HCT116 (cell line): Measurements from ENCODE around the gene CDKN1C. TPM values are rescaled to one million over a fixed set of nuclear protein-coding genes. Genes with fewer than 3 reads are reported as not detected.

Source experiments
- ATAC-seq: fragments of 200-7000 bp; cut with Tn5 transposase; 2 replicates; pipeline ENCODE4 v1.9.1; 2020; ENCODE audit warnings: mild to moderate bottlenecking, moderate library complexity
- BruUV-seq: library from RNA; stranded (reverse); fragments of 400-500 nt; replicated peaks from 2 replicates; lab custom pipeline; 2021; lab: Mats Ljungman, UMichigan
- CTCF ChIA-PET: fragments of 300-600 bp; sonication (Branson Sonifier 250); formaldehyde crosslinking; loops from one replicate; lab custom pipeline; 2021; ENCODE audit warnings: antibody characterized with exemption; lab: Charles Lee
- POLR2A ChIA-PET: fragments of 300-600, 350-600 bp; sonication (Branson Sonifier 250); formaldehyde crosslinking; loops from one replicate; lab custom pipeline; 2021; ENCODE audit warnings: antibody characterized with exemption; lab: Charles Lee
- RAD21 ChIA-PET, 2 experiments: fragments of 300-600 bp; sonication (Branson Sonifier 250); formaldehyde crosslinking; loops; one replicate each; lab custom pipeline; 2023; ENCODE audit warnings: low total read pairs in 2 of 2; ENCODE audit not compliant: uncharacterized antibody in 2 of 2, unreplicated experiment in 2 of 2, low non-redundant PET in 1 of 2; lab: Charles Lee
- DNase-seq: peaks from one replicate; pipeline ENCODE4 v3.0.0-alpha.2; 2010; ENCODE audit warnings: low read depth, low spot score
- H2AFZ ChIP-seq: fragments of 200-600 bp; shearing (Covaris generic), sonication (generic); 2 replicates; pipeline ENCODE4 v1.6.1; 2017; ENCODE audit warnings: low read depth, mixed run types, mixed read lengths, antibody characterized with exemption, low read length; ENCODE audit not compliant: poor library complexity, severe bottlenecking
- H3K27ac ChIP-seq: 2 replicates; pipeline ENCODE4 v1.5.1; 2012; ENCODE audit warnings: low read depth, low read length
- H3K27me3 ChIP-seq: fragments of 200-600 bp; sonication (generic); 2 replicates; pipeline ENCODE4 v1.6.1; 2016; ENCODE audit warnings: mixed run types, low read length, mixed read lengths; ENCODE audit not compliant: insufficient read depth
- H3K36me3 ChIP-seq, 2 experiments: fragments of 200-500 bp in 1 of 2; fragments of 200-600 bp in 1 of 2; sonication (Bioruptor generic) in 1 of 2; sonication (generic) in 1 of 2; 2 replicates each; pipeline versions ENCODE4 v1.5.1 to v1.6.1; 2014 to 2016; ENCODE audit warnings: low read length in 2 of 2, inconsistent platforms in 1 of 2, mixed read lengths in 1 of 2, mixed run types in 1 of 2; ENCODE audit not compliant: insufficient read depth in 2 of 2, control insufficient read depth in 1 of 2
- H3K4me1 ChIP-seq, 2 experiments: fragments of 200-600 bp in 1 of 2; sonication (generic) in 1 of 2; 2 replicates each; pipeline versions ENCODE4 v1.5.1 to v1.6.1; 2012 to 2017; ENCODE audit warnings: low read length in 2 of 2, inconsistent platforms in 1 of 2, mild to moderate bottlenecking in 1 of 2, mixed read lengths in 1 of 2, mixed run types in 1 of 2, moderate library complexity in 1 of 2; ENCODE audit not compliant: insufficient read depth in 2 of 2, control insufficient read depth in 1 of 2
- H3K4me2 ChIP-seq: fragments of 200-600 bp; sonication (generic); 2 replicates; pipeline ENCODE4 v1.6.1; 2017; ENCODE audit warnings: mixed run types, low read length, mixed read lengths
- H3K4me3 ChIP-seq, 2 experiments: fragments of 200-600 bp in 1 of 2; sonication (generic) in 1 of 2; replicated peaks in 1 of 2; 2 replicates each; pipeline ENCODE4 v1.5.1; 2011 to 2016; ENCODE audit warnings: low read length in 2 of 2, control low read depth in 1 of 2, low read depth in 1 of 2, mild to moderate bottlenecking in 1 of 2, mixed read lengths in 1 of 2, mixed run types in 1 of 2
- H3K79me2 ChIP-seq: fragments of 200-600 bp; sonication (generic); 2 replicates; pipeline ENCODE4 v1.6.1; 2017; ENCODE audit warnings: mild to moderate bottlenecking, mixed run types, low read length, moderate library complexity, mixed read lengths; ENCODE audit not compliant: insufficient read depth
- H3K9ac ChIP-seq: fragments of 200-600 bp; sonication (generic); 2 replicates; pipeline ENCODE4 v1.6.1; 2016; ENCODE audit warnings: low read length, mixed read lengths
- H3K9me2 ChIP-seq: fragments of 200-600 bp; sonication (generic), shearing (Covaris generic); 2 replicates; pipeline ENCODE4 v1.6.1; 2017; ENCODE audit warnings: mixed run types, mild to moderate bottlenecking, moderate library complexity; ENCODE audit not compliant: insufficient read depth
- H3K9me3 ChIP-seq, 2 experiments: fragments of 200-500 bp in 1 of 2; fragments of 200-600 bp in 1 of 2; sonication (Bioruptor generic) in 1 of 2; sonication (generic) in 1 of 2; 2 replicates each; pipeline ENCODE4 v1.6.1; 2014 to 2017; ENCODE audit warnings: low read length in 2 of 2, mixed read lengths in 2 of 2, inconsistent platforms in 1 of 2, low read depth in 1 of 2, mild to moderate bottlenecking in 1 of 2, mixed run types in 1 of 2, moderate library complexity in 1 of 2; ENCODE audit not compliant: control insufficient read depth in 1 of 2, insufficient read depth in 1 of 2
- H4K20me1 ChIP-seq: fragments of 200-600 bp; sonication (generic), shearing (Covaris generic); 2 replicates; pipeline ENCODE4 v1.6.1; 2017; ENCODE audit warnings: mixed run types, mild to moderate bottlenecking, moderate library complexity; ENCODE audit not compliant: insufficient read depth
- CBX3 ChIP-seq: IDR thresholded peaks from 2 replicates; pipeline ENCODE4 v1.6.1; 2012; ENCODE audit warnings: low read depth
- CEBPB ChIP-seq: IDR thresholded peaks from 2 replicates; pipeline ENCODE4 v1.6.1; 2012; ENCODE audit warnings: low read depth
- EGR1 ChIP-seq: IDR thresholded peaks from 2 replicates; pipeline ENCODE4 v1.6.1; 2012; ENCODE audit warnings: low read depth
- EZH2 ChIP-seq: fragments of 200-600 bp; sonication (generic); IDR thresholded peaks from 2 replicates; pipeline ENCODE4 v1.6.1; 2017; ENCODE audit warnings: antibody characterized with exemption, mixed run types
- FOSL1 ChIP-seq: IDR thresholded peaks from 2 replicates; pipeline ENCODE4 v1.6.1; 2012; ENCODE audit warnings: low read depth
- MAX ChIP-seq: IDR thresholded peaks from 2 replicates; pipeline ENCODE4 v1.6.1; 2012
- POLR2AphosphoS5 ChIP-seq: IDR thresholded peaks from 2 replicates; pipeline ENCODE4 v1.6.1; 2011; ENCODE audit warnings: mild to moderate bottlenecking, low read depth, low read length, moderate library complexity
- RAD21 ChIP-seq: IDR thresholded peaks from 2 replicates; pipeline ENCODE4 v1.6.1; 2012; ENCODE audit warnings: low read depth, mild to moderate bottlenecking
- REST ChIP-seq: IDR thresholded peaks from 2 replicates; pipeline ENCODE4 v1.6.1; 2012; ENCODE audit warnings: low read depth
- SIN3A ChIP-seq: IDR thresholded peaks from 2 replicates; pipeline ENCODE4 v1.6.1; 2012; ENCODE audit warnings: low read depth
- SP1 ChIP-seq: IDR thresholded peaks from 2 replicates; pipeline ENCODE4 v1.6.1; 2012; ENCODE audit warnings: low read depth
- SRF ChIP-seq: IDR thresholded peaks from 2 replicates; pipeline ENCODE4 v1.6.1; 2012; ENCODE audit warnings: low read depth
- TCF7L2 ChIP-seq: IDR thresholded peaks from 2 replicates; pipeline ENCODE4 v1.7.0; 2011; ENCODE audit warnings: borderline replicate concordance, inconsistent platforms; ENCODE audit not compliant: insufficient read depth, insufficient read length; ENCODE audit errors: extremely low read depth
- ZFX ChIP-seq: fragments of 450-650 bp; IDR thresholded peaks from 2 replicates; pipeline ENCODE4 v1.6.1; 2017
- ZNF274 ChIP-seq: fragments of 200-500 bp; sonication (Bioruptor generic); IDR thresholded peaks from 2 replicates; pipeline ENCODE4 v1.6.1; 2014; ENCODE audit warnings: mild to moderate bottlenecking, low read depth, low read length, inconsistent platforms
- intact Hi-C: fragments of 100-400 bp; cut with micrococcal nuclease; formaldehyde crosslinking; loops from 2 replicates; pipeline ENCODE4 v1.10.0; 2022
- total RNA-seq: library from RNA; stranded (reverse); gene quantifications from one replicate; pipeline ENCODE4 v1.2.1, GENCODE V29; 2021; ENCODE audit not compliant: unreplicated experiment

Gene CDKN1C
- total RNA-seq, 1 experiment from 2014 or later, result 24.0 TPM

GRCh38 chr11:2917842-2918490, 32.4 kb upstream of the CDKN1C start:
- H3K27ac ChIP-seq, result no peak overlapping the region
- no peak for DNase-seq
- no peak overlapping the region for H3K9ac ChIP-seq
- no peaks in the 10 kb centered on the region for H4K20me1 ChIP-seq
- H3K79me2 ChIP-seq, result no peaks in the 10 kb centered on the region
- H3K9me2 ChIP-seq, result no peaks in the 10 kb centered on the region
- peaks cover 20 to 23% of the 10 kb centered on the region in 2 experiments for H3K4me1 ChIP-seq
- no peak for ATAC-seq
- CTCF ChIA-PET, result no interaction called here
- H3K4me2 ChIP-seq, result no peak overlapping the region
- H3K4me3 ChIP-seq, result no peak overlapping the region
- no peak for TF ChIP-seq CEBPB
- no peak for TF ChIP-seq ZNF274
- no peak for TF ChIP-seq POLR2AphosphoS5
- TF ChIP-seq SRF, result no peak
- TF ChIP-seq FOSL1, result no peak
- TF ChIP-seq TCF7L2, result no peak
- no peak for TF ChIP-seq MAX
- no peak for TF ChIP-seq SP1
- POLR2A ChIA-PET, result interaction anchor here (1.3 to 4.0 kb wide), 2 partner anchors 11 to 12 kb away, joined by 5 to 19 read pairs; partner anchors contain the start of gene PHLDA2
- H3K36me3 ChIP-seq, result no peaks in the 10 kb centered on the region
- no peaks in the 10 kb centered on the region for H3K27me3 ChIP-seq
- no peaks in the 10 kb centered on the region for H3K9me3 ChIP-seq
- intact Hi-C loops, result no loop called here
- RAD21 ChIA-PET, result no interaction called here
- H2AFZ ChIP-seq, result no peak overlapping the region
- no TSS peak for BruUV-seq

GRCh38 chr11:2916892-2917645, 31.5 kb upstream of the CDKN1C start:
- Histone ChIP-seq H3K9me3 (no peaks in the 10 kb centered on the region), H3K36me3 (no peaks in the 10 kb centered on the region), H3K27ac (no peak overlapping the region; the same call in 1 of the 2 replicates), H2AFZ (no peak overlapping the region), H3K4me1 (peaks cover 29% of the 10 kb centered on the region in 2 experiments), H3K79me2 (no peaks in the 10 kb centered on the region), H3K4me3 (no peak overlapping the region), H3K9ac (no peak overlapping the region), H4K20me1 (no peaks in the 10 kb centered on the region), H3K9me2 (no peaks in the 10 kb centered on the region), H3K4me2 (no peak overlapping the region), H3K27me3 (no peaks in the 10 kb centered on the region)
- POLR2A ChIA-PET, result interaction anchor here (1.3 to 1.4 kb wide), 2 partner anchors 12 kb away, joined by 5 to 6 read pairs; partner anchors contain the start of gene PHLDA2
- no peak for ATAC-seq
- RAD21 ChIA-PET, result no interaction called here
- no TSS peak for BruUV-seq
- intact Hi-C loops, result no loop called here
- no peak for DNase-seq
- CTCF ChIA-PET, result no interaction called here
- no peak for TF ChIP-seq SRF
- TF ChIP-seq CBX3, result no peak
- no peak for TF ChIP-seq SP1
- no peak for TF ChIP-seq EZH2
- TF ChIP-seq ZNF274, result no peak
- TF ChIP-seq CEBPB, result no peak
- no peak for TF ChIP-seq SIN3A
- TF ChIP-seq FOSL1, result no peak
- no peak for TF ChIP-seq REST
- no peak for TF ChIP-seq ZFX
- TF ChIP-seq EGR1, result no peak
- no peak for TF ChIP-seq RAD21
